HL-60/S4 (cell line): Measurements from ENCODE around the gene PRRT1B.

Experiments used
- in situ Hi-C: fragments of 300-500 bp; cut with MboI; formaldehyde crosslinking; loops from 2 replicates; pipeline ENCODE4 v1.14.3; 2022; ENCODE audit warnings: low sequenced_read_pairs

Gene PRRT1B

GRCh38 chr9:131578731-131579504, 33.6 kb downstream of the PRRT1B start:
- in situ Hi-C loops: loop anchor here (25.0 kb wide), 1 partner anchor 683 kb away; no protein-coding TSS in a partner anchor

- in situ Hi-C loops: loop anchor here (25.0 kb wide), 1 partner anchor 683 kb away; no protein-coding TSS in a partner anchor
These were observed 34.5 kb downstream of the PRRT1B start for GRCh38 chr9:131579789-131580211.

- in situ Hi-C loops: loop anchor here (25.0 kb wide), 1 partner anchor 682 kb away; no protein-coding TSS in a partner anchor
These were observed 35.0 kb downstream of the PRRT1B start for GRCh38 chr9:131580358-131580757.

- in situ Hi-C loops: loop anchor here (25.0 kb wide), 1 partner anchor 680 kb away; no protein-coding TSS in a partner anchor
These were observed 36.7 kb downstream of the PRRT1B start for GRCh38 chr9:131582056-131582455.

- in situ Hi-C loops: loop anchor here (25.0 kb wide), 1 partner anchor 680 kb away; no protein-coding TSS in a partner anchor
These were observed 37.4 kb downstream of the PRRT1B start for GRCh38 chr9:131582466-131583336.

GRCh38 chr9:131583337-131583645, 38.0 kb downstream of the PRRT1B start:
- in situ Hi-C loops: loop anchor here (25.0 kb wide), 1 partner anchor 679 kb away; no protein-coding TSS in a partner anchor

- in situ Hi-C loops: loop anchor here (25.0 kb wide), 1 partner anchor 678 kb away; no protein-coding TSS in a partner anchor
These were observed 38.7 kb downstream of the PRRT1B start for GRCh38 chr9:131583836-131584555.

GRCh38 chr9:131584858-131585257, 39.5 kb downstream of the PRRT1B start:
- in situ Hi-C loops: loop anchor here (25.0 kb wide), 1 partner anchor 677 kb away; no protein-coding TSS in a partner anchor

GRCh38 chr9:131585375-131585774, 40.1 kb downstream of the PRRT1B start:
- in situ Hi-C loops: loop anchor here (25.0 kb wide), 1 partner anchor 677 kb away; no protein-coding TSS in a partner anchor

- in situ Hi-C loops: loop anchor here (25.0 kb wide), 1 partner anchor 675 kb away; no protein-coding TSS in a partner anchor
These were observed 42.0 kb downstream of the PRRT1B start for GRCh38 chr9:131587331-131587730.

- in situ Hi-C loops: loop anchor here (25.0 kb wide), 1 partner anchor 674 kb away; no protein-coding TSS in a partner anchor
These were observed 42.6 kb downstream of the PRRT1B start for GRCh38 chr9:131587906-131588305.

- in situ Hi-C loops: loop anchor here (25.0 kb wide), 1 partner anchor 674 kb away; no protein-coding TSS in a partner anchor
These were observed 43.1 kb downstream of the PRRT1B start for GRCh38 chr9:131588396-131588795.

- in situ Hi-C loops: loop anchor here (25.0 kb wide), 1 partner anchor 673 kb away; no protein-coding TSS in a partner anchor
These were observed 43.9 kb downstream of the PRRT1B start for GRCh38 chr9:131589124-131589711.

GRCh38 chr9:131589993-131590392, 44.7 kb downstream of the PRRT1B start:
- in situ Hi-C loops: loop anchor here (5.0 to 25.0 kb wide), 2 partner anchors 152 to 672 kb away; partner anchors contain the start of gene RAPGEF1

GRCh38 chr9:131590449-131590848, 45.1 kb downstream of the PRRT1B start:
- in situ Hi-C loops: loop anchor here (5.0 to 25.0 kb wide), 2 partner anchors 152 to 672 kb away; partner anchors contain the start of gene RAPGEF1

- in situ Hi-C loops: loop anchor here (5.0 to 25.0 kb wide), 2 partner anchors 151 to 671 kb away; partner anchors contain the start of gene RAPGEF1
These were observed 45.9 kb downstream of the PRRT1B start for GRCh38 chr9:131590907-131591844.

- in situ Hi-C loops: loop anchor here (5.0 to 25.0 kb wide), 2 partner anchors 150 to 670 kb away; partner anchors contain the start of gene RAPGEF1
These were observed 46.5 kb downstream of the PRRT1B start for GRCh38 chr9:131591845-131592208.

- in situ Hi-C loops: loop anchor here (5.0 to 25.0 kb wide), 2 partner anchors 149 to 669 kb away; partner anchors contain the start of gene RAPGEF1
These were observed 47.9 kb downstream of the PRRT1B start for GRCh38 chr9:131593091-131593820.
